HepG2 (cell line): ENCODE measurements around the gene WWC1. TPM values are rescaled to one million over a fixed set of nuclear protein-coding genes. Genes with fewer than 3 reads are reported as not detected.

Experiments
- ATAC-seq: fragments of 200-7000 bp; cut with Tn5 transposase; 3 replicates; pipeline ENCODE4 v1.9.1; 2020; ENCODE audit warnings: mild to moderate bottlenecking, moderate library complexity
- BruUV-seq: library from RNA; stranded (reverse); fragments of 400-500 nt; replicated peaks from 2 replicates; lab custom pipeline; 2021; lab: Mats Ljungman, UMichigan
- CTCF ChIA-PET: fragments of 300-600 bp; formaldehyde crosslinking; extraction: SDS; loops from one replicate; lab custom pipeline; 2021; ENCODE audit warnings: low total read pairs, inconsistent platforms, low intra/inter-chr PET ratio; lab: Yijun Ruan, JAX
- POLR2A ChIA-PET: fragments of 350-600 bp; sonication (Branson Sonifier 250); formaldehyde crosslinking; loops from one replicate; lab custom pipeline; 2020; ENCODE audit warnings: antibody characterized with exemption, inconsistent platforms; lab: Yijun Ruan, JAX
- DNase-seq: peaks from one replicate; pipeline ENCODE4 v3.0.0-alpha.2; 2015; ENCODE audit warnings: low spot score
- FAIRE-seq: peaks from 3 replicates; lab custom pipeline; 2011; peaks lifted over from hg19 to GRCh38; lab: Jason Lieb, UNC
- H2AFZ ChIP-seq: one replicate; pipeline ENCODE4 v1.6.1; 2011; ENCODE audit warnings: low read length, inconsistent platforms
- H3K27ac ChIP-seq: fragments of 300-600 bp; 3 replicates; pipeline ENCODE4 v1.8.0; 2011; ENCODE audit warnings: mixed run types, mild to moderate bottlenecking, mixed read lengths, low read length, inconsistent platforms; ENCODE audit not compliant: insufficient read depth; ENCODE audit errors: extremely low read length
- H3K27me3 ChIP-seq, 2 experiments: fragments of 200-600 bp in 1 of 2; 2 replicates in 1 of 2; 3 replicates in 1 of 2; pipeline versions ENCODE4 v1.6.0 to v1.8.0; 2011; ENCODE audit warnings: low read length in 2 of 2, mild to moderate bottlenecking in 2 of 2, moderate library complexity in 2 of 2, inconsistent platforms in 1 of 2; ENCODE audit not compliant: insufficient read depth in 2 of 2, control insufficient read depth in 1 of 2
- H3K36me3 ChIP-seq, 2 experiments: fragments of 200-600 bp in 1 of 2; replicated peaks in 1 of 2; 2 replicates in 1 of 2; 3 replicates in 1 of 2; pipeline versions ENCODE4 v1.5.1 to v1.8.0; 2011; ENCODE audit warnings: low read length in 2 of 2, inconsistent platforms in 1 of 2; ENCODE audit not compliant: insufficient read depth in 2 of 2, control insufficient read depth in 1 of 2
- H3K4me1 ChIP-seq: 2 replicates; pipeline ENCODE4 v1.5.1; 2012; ENCODE audit warnings: low read length, inconsistent platforms; ENCODE audit not compliant: insufficient read depth
- H3K4me2 ChIP-seq: 2 replicates; pipeline ENCODE4 v1.6.0; 2011; ENCODE audit warnings: low read depth, low read length, inconsistent platforms
- H3K4me3 ChIP-seq, 3 experiments: fragments of 200-600 bp in 1 of 3; sonication (generic), shearing (Covaris generic) in 1 of 3; replicated peaks in 1 of 3; 2 replicates each; pipeline ENCODE4 v1.5.1; 2011 to 2016; ENCODE audit warnings: low read length in 3 of 3, inconsistent platforms in 2 of 3, low read depth in 2 of 3, mild to moderate bottlenecking in 2 of 3, control low read depth in 1 of 3, mixed read lengths in 1 of 3; ENCODE audit not compliant: insufficient read depth in 1 of 3
- H3K79me2 ChIP-seq: one replicate; pipeline ENCODE4 v1.6.1; 2011; ENCODE audit warnings: low read length, inconsistent platforms; ENCODE audit not compliant: insufficient read depth
- H3K9ac ChIP-seq: 2 replicates; pipeline ENCODE4 v1.6.0; 2011; ENCODE audit warnings: mild to moderate bottlenecking, low read depth, low read length, inconsistent platforms; ENCODE audit not compliant: insufficient read depth
- H3K9me3 ChIP-seq: 2 replicates; pipeline ENCODE4 v1.5.1; 2012; ENCODE audit warnings: mild to moderate bottlenecking, low read length
- H4K20me1 ChIP-seq: 2 replicates; pipeline ENCODE4 v1.6.0; 2011; ENCODE audit warnings: inconsistent platforms, mild to moderate bottlenecking, low read length, moderate library complexity; ENCODE audit not compliant: insufficient read depth
- CREM ChIP-seq, 2 experiments: sonication (generic) in 1 of 2; formaldehyde crosslinking in 1 of 2; IDR thresholded peaks; 2 replicates each; pipeline versions ENCODE4 v1.4.0 to v1.6.1; 2016 to 2020; ENCODE audit warnings: antibody characterized with exemption in 1 of 2, mild to moderate bottlenecking in 1 of 2, missing genetic modification reagents in 1 of 2
- EHMT2 ChIP-seq: fragments of 200-600 bp; sonication (generic); IDR thresholded peaks from 2 replicates; pipeline ENCODE4 v1.7.0; 2017; ENCODE audit warnings: antibody characterized with exemption, low read depth, low read length, borderline replicate concordance
- FOXA1 ChIP-seq, 2 experiments: fragments of 450-650 bp in 1 of 2; sonication (generic) in 1 of 2; formaldehyde crosslinking in 1 of 2; IDR thresholded peaks; 2 replicates each; pipeline versions ENCODE4 v1.4.0 to v1.6.1; 2016 to 2020; ENCODE audit warnings: missing genetic modification reagents in 1 of 2
- GMEB1 ChIP-seq: sonication (generic); formaldehyde crosslinking; IDR thresholded peaks from 2 replicates; pipeline ENCODE4 v1.5.1; 2020; ENCODE audit warnings: missing genetic modification reagents, mild to moderate bottlenecking, borderline replicate concordance
- HNRNPUL1 ChIP-seq: fragments of 200-400 bp; formaldehyde crosslinking; IDR thresholded peaks from 2 replicates; pipeline ENCODE4 v1.6.1; 2017; ENCODE audit warnings: low read depth, mild to moderate bottlenecking, low read length, moderate library complexity
- JARID2 ChIP-seq: sonication (generic); formaldehyde crosslinking; IDR thresholded peaks from 2 replicates; pipeline ENCODE4 v1.8.1; 2023; ENCODE audit warnings: missing genetic modification reagents, inconsistent platforms; ENCODE audit not compliant: insufficient replicate concordance
- KMT2A ChIP-seq: sonication (generic); formaldehyde crosslinking; IDR thresholded peaks from 2 replicates; pipeline ENCODE4 v1.4.0; 2020; ENCODE audit warnings: missing genetic modification reagents
- MTERF4 ChIP-seq: sonication (generic); formaldehyde crosslinking; IDR thresholded peaks from 2 replicates; pipeline ENCODE4 v1.8.0; 2023; ENCODE audit warnings: mild to moderate bottlenecking, missing genetic modification reagents
- RARA ChIP-seq: IDR thresholded peaks from 2 replicates; pipeline ENCODE4 v1.6.1; 2016; ENCODE audit warnings: missing genetic modification reagents, missing compliant biosample characterization
- SRY ChIP-seq: sonication (generic); formaldehyde crosslinking; IDR thresholded peaks from 2 replicates; pipeline ENCODE4 v1.8.0; 2022; ENCODE audit warnings: mild to moderate bottlenecking, missing genetic modification reagents
- TBL1XR1 ChIP-seq: fragments of 150-350 bp; IDR thresholded peaks from 2 replicates; pipeline ENCODE4 v1.6.1; 2014; ENCODE audit warnings: borderline replicate concordance, low read length; ENCODE audit not compliant: partially characterized antibody
- TRIM24 ChIP-seq: sonication (generic); formaldehyde crosslinking; IDR thresholded peaks from 2 replicates; pipeline ENCODE4 v1.8.0; 2022; ENCODE audit warnings: mild to moderate bottlenecking, missing genetic modification reagents
- XRCC5 ChIP-seq: fragments of 200-400 bp; formaldehyde crosslinking; optimal IDR thresholded peaks from 2 replicates; pipeline ENCODE3; 2017; ENCODE audit warnings: mild to moderate bottlenecking, low read length
- ZBTB38 ChIP-seq: sonication (generic); formaldehyde crosslinking; IDR thresholded peaks from 2 replicates; pipeline ENCODE4 v1.5.1; 2020; ENCODE audit warnings: mild to moderate bottlenecking, missing genetic modification reagents
- ZNF329 ChIP-seq: sonication (generic); formaldehyde crosslinking; IDR thresholded peaks from 2 replicates; pipeline ENCODE4 v1.9.0; 2021; ENCODE audit warnings: low read depth, mild to moderate bottlenecking, missing genetic modification reagents
- ZNF333 ChIP-seq: sonication (generic); formaldehyde crosslinking; IDR thresholded peaks from 2 replicates; pipeline ENCODE4 v1.4.0; 2020; ENCODE audit warnings: mild to moderate bottlenecking, missing genetic modification reagents, borderline replicate concordance
- ZNF510 ChIP-seq: sonication (generic); formaldehyde crosslinking; IDR thresholded peaks from 2 replicates; pipeline ENCODE4 v1.4.0; 2020; ENCODE audit warnings: low read depth, mild to moderate bottlenecking, missing genetic modification reagents
- WGBS: methylation state at CpG from one replicate; pipeline ENCODE4 v1.1.6; 2017; ENCODE audit warnings: low lambda C conversion rate; 5-methylcytosine and 5-hydroxymethylcytosine counted together
- in situ Hi-C: cut with HindIII; loops from 2 replicates; pipeline ENCODE4 v1.10.0; 2017; ENCODE audit warnings: low pct_unique_long_range_greater_than_20kb; ENCODE audit not compliant: extremely low pct_ligation_motif_present
- intact Hi-C: fragments of 100-400 bp; cut with micrococcal nuclease; formaldehyde crosslinking; loops from one replicate; pipeline ENCODE4 v1.10.0; 2022; ENCODE audit not compliant: unreplicated experiment
- polyA plus RNA-seq, 8 experiments: library from polyadenylated mRNA; depleted of rRNA in 3 of 8; stranded (reverse) in 7 of 8; unstranded in 1 of 8; fragments of >200 nt; fragmentation: Illumina TruSeq in 4 of 8; extraction: Trizol in 4 of 8; gene quantifications; 2 replicates each; pipeline versions ENCODE4 v1.2.1 to v1.2.3, GENCODE V29; 2011 to 2016; ENCODE audit warnings: low read depth in 4 of 8, missing spikeins in 1 of 8, mixed read lengths in 1 of 8; ENCODE audit not compliant: insufficient read depth in 1 of 8
- total RNA-seq, 5 experiments: library from RNA; depleted of rRNA; stranded (reverse); fragments of >200 nt; fragmentation: Illumina TruSeq; extraction: Trizol; gene quantifications; 2 replicates each; pipeline ENCODE4 v1.2.3, GENCODE V29; 2016; ENCODE audit warnings: low read depth in 1 of 5

WWC1 gene
- total and polyA plus RNA-seq, 2 of the 13 experiments (the other 11 are each of a cell fraction or from before 2014, with no cell fraction given), result 8.3 to 17.9 TPM

- Histone ChIP-seq H3K9me3 (no peaks in the 10 kb centered on the region), H3K4me2 (no peak overlapping the region), H2AFZ (no peak overlapping the region), H3K27ac (no peak overlapping the region), H3K4me3 (no peak overlapping the region), H4K20me1 (no peaks in the 10 kb centered on the region)
- in situ Hi-C loops (no loop called here), intact Hi-C loops (no loop called here)
- BruUV-seq, result no TSS peak
- TF ChIP-seq XRCC5 (no peak), TRIM24 (CRISPR knock-in tag) (no peak), ZNF510 (CRISPR knock-in tag) (no peak), GMEB1 (CRISPR knock-in tag) (no peak), ZBTB38 (CRISPR knock-in tag) (no peak), ZNF333 (CRISPR knock-in tag) (no peak), EHMT2 (no peak), CREM (IDR thresholded peaks at IDR 0.05) (no peak), CREM (CRISPR knock-in tag; IDR thresholded peaks at IDR 0.05) (no peak), JARID2 (CRISPR knock-in tag) (no peak), MTERF4 (CRISPR knock-in tag) (no peak), RARA (no peak), ZNF329 (CRISPR knock-in tag) (no peak), FOXA1 (IDR thresholded peaks at IDR 0.05) (no peak), FOXA1 (CRISPR knock-in tag; IDR thresholded peaks at IDR 0.05) (no peak), HNRNPUL1 (no peak), TBL1XR1 (no peak), SRY (CRISPR knock-in tag) (no peak), KMT2A (no peak)
- TF ChIP-seq, all 625 proteins: peak for 0
- H3K27me3 ChIP-seq, result no peaks in the 10 kb centered on the region
- H3K9ac ChIP-seq, result no peak overlapping the region
- POLR2A ChIA-PET, result no interaction called here
- 96% methylated on average over 2 of the region's 2 CpGs for WGBS
- CTCF ChIA-PET, result no interaction called here
- no peaks in the 10 kb centered on the region for H3K4me1 ChIP-seq
- H3K79me2 ChIP-seq, result no peaks in the 10 kb centered on the region
- FAIRE-seq, result no peak
- DNase-seq, result no peak
- ATAC-seq, result no peak
- H3K36me3 ChIP-seq, result peaks cover 13 to 17% of the 10 kb centered on the region in 2 experiments; a peak in 4 of 5 replicates
Measured at GRCh38 chr5:168449166-168449565, 157.7 kb downstream of the WWC1 start.
